Vagina (tissue), 2 donors: ENCODE data around the gene SNTN.

Source experiments
- CTCF ChIP-seq, 3 experiments: fragments of 450-650 bp in 2 of 3; fragments of 200-600 bp in 1 of 3; sonication (generic) in 1 of 3; IDR thresholded peaks; one replicate each; pipeline ENCODE4 v1.5.1; 2017 to 2019; ENCODE audit warnings: antibody characterized with exemption in 3 of 3, mild to moderate bottlenecking in 2 of 3, moderate library complexity in 2 of 3
- POLR2A ChIP-seq, 2 donors: fragments of 450-650 bp; IDR thresholded peaks; one replicate each; pipeline ENCODE4 v1.6.1; 2017; ENCODE audit warnings: antibody characterized with exemption in 2 of 2, mild to moderate bottlenecking in 2 of 2, moderate library complexity in 2 of 2
- POLR2AphosphoS5 ChIP-seq, 2 donors: sonication (generic); formaldehyde crosslinking; IDR thresholded peaks; one replicate each; pipeline ENCODE4 v1.9.0; 2017; ENCODE audit warnings: antibody characterized with exemption in 2 of 2, mild to moderate bottlenecking in 2 of 2, low read depth in 1 of 2; ENCODE audit not compliant: insufficient read depth in 1 of 2

- TF ChIP-seq CTCF (IDR thresholded peaks at IDR 0.05) (no peak), POLR2A (IDR thresholded peaks at IDR 0.05) (no peak), POLR2AphosphoS5 (IDR thresholded peaks at IDR 0.05; ENCODE audit: insufficient read depth in 1 of 2, low read depth in 1 of 2) (no peak)
Measured at GRCh38 chr3:63670544-63670943, 18.1 kb downstream of the SNTN start.
